Measurements from ENCODE around the gene TMA16.

Gene TMA16

DNA sequence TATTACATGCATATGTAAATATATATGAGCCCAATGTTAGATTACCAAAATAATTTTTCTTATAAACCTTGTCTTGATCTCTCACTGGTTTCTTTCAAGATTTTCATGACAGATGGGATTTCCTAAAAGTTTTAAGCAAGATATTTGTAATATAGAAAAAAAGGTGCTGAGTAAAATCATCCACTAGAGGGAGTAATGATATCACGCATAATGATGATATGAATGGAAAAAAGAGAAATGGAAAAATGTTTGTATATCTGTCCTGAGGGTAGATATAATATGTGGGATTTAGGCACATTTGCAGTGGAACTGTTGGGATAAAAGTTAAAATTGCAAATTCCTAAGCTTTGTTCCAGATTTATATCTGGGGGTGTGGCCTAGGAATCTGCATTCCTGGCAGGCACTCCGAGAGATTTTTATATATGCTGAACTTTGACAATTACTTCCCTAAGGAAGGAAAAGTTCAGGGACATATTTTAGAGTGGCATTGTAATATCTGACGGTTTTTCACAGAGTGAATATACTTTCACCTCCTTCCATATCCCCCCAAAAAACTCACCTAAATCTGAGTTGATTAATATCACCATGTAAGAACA is 60.5 kb downstream of the TMA16 start:
- Histone ChIP-seq H3K27ac (ENCODE audit: low read depth, low read length) (no peak overlapping the region), H3K4me1 (ENCODE audit: control insufficient read depth, insufficient read depth, low read length) (no peaks in the 10 kb centered on the region)

DNA sequence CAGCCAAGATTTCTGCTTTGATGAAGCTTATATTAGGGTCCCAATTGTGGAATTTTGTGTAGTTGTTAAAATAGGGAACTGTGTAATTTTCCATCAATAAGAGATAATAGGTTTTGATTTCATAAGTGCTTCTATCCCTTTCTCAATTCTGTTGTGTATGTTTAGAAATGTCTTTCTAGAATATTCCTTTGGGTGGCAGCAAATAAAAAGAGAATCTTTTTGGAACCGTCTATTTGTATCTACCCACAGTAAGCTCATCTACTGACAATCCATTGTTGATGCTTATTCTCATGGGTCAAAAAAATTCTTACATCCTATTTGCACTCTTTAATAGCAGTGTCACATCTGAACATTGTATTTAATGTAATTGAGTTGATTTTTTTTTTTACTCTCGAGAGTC is 61.7 kb downstream of the TMA16 start:
- Histone ChIP-seq H3K4me3 (ENCODE audit: low read length) (no peak overlapping the region), H3K36me3 (ENCODE audit: control insufficient read depth, insufficient read depth, low read length) (no peaks in the 10 kb centered on the region), H3K27ac (ENCODE audit: low read depth, low read length) (no peak overlapping the region), H3K4me1 (ENCODE audit: control insufficient read depth, insufficient read depth, low read length) (no peaks in the 10 kb centered on the region), H3K9ac (ENCODE audit: low read length) (no peak overlapping the region), H3K27me3 (ENCODE audit: control insufficient read depth, insufficient read depth, low read length) (no peaks in the 10 kb centered on the region)

More for the DNA sequence above, 60.5 kb downstream of the TMA16 start:
- Histone ChIP-seq H3K27me3 (ENCODE audit: control insufficient read depth, insufficient read depth, low read length) (no peaks in the 10 kb centered on the region), H3K4me3 (ENCODE audit: low read length) (no peak overlapping the region), H3K9ac (ENCODE audit: low read length) (no peak overlapping the region), H3K36me3 (ENCODE audit: control insufficient read depth, insufficient read depth, low read length) (no peaks in the 10 kb centered on the region)

DNA sequence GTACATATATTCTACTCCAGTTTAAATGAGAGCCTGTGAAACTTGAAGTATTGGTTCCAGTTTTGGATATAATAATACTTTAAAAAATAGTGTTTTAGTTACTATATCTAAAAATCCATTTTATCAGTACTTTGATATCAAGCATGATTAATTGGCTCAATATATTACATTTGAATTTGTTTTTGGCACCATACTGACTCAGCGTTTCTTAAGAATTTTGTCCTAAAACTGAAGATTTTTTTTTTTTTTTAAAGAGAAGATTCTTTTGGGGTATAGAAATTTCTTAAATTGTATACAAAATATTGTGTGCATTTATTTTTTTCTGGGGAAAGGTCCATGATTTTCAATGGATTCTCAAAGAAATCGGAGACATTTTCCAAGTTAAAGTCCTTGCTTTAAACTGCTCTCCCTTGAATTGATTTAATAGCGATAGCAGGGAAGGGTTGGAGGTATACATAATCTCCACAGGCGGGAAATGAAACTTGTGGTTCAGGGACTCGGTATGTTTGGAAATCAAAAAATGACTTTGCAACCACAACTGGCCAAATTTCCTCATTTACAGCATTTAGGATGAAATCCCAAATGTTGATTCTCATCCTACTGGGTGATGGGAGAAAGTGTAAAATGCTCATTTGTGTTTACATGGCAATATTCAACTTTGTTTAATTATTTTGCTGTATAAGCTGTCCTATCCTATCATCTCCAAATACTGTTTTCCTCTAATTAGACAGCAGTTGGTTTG is 62.3 kb downstream of the TMA16 start:
- no peak overlapping the region for H3K27ac ChIP-seq (ENCODE audit: low read depth, low read length)
- no peaks in the 10 kb centered on the region for H3K36me3 ChIP-seq (ENCODE audit: control insufficient read depth, insufficient read depth, low read length)
- no peaks in the 10 kb centered on the region for H3K4me1 ChIP-seq (ENCODE audit: control insufficient read depth, insufficient read depth, low read length)

DNA sequence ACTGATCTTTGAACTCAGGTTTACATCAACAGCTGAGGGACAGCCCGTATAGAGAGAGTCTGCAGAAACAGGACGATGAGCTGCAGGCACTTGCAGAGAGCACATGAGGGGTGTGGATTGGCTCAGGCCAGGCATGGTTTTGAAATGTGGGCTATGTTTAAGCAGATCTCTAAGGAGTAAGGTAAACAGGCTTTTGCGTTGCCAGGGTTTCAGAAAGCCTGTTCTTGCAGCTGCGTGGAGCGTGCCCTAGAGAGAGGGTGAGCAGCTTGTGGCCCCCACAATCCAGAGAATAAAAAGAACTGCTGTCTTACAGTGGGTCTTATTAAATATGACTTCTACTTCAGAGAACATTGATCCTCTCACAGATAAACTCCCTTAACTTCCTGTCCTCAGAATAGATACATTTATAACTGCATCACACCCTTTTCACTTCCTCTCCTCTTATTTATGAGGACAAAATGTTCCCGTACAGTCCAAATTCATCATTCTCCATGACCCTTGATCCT is 64.1 kb downstream of the TMA16 start:
- no peak overlapping the region for H3K27ac ChIP-seq (ENCODE audit: low read depth, low read length)
- no peak overlapping the region for H3K9ac ChIP-seq (ENCODE audit: low read length)
- H3K27me3 ChIP-seq (ENCODE audit: control insufficient read depth, insufficient read depth, low read length): no peaks in the 10 kb centered on the region
- H3K4me1 ChIP-seq (ENCODE audit: control insufficient read depth, insufficient read depth, low read length): no peaks in the 10 kb centered on the region
- no peaks in the 10 kb centered on the region for H3K36me3 ChIP-seq (ENCODE audit: control insufficient read depth, insufficient read depth, low read length)
- no peak overlapping the region for H3K4me3 ChIP-seq (ENCODE audit: low read length)

More for the DNA sequence above, 62.3 kb downstream of the TMA16 start:
- H3K9ac ChIP-seq (ENCODE audit: low read length): no peak overlapping the region
- H3K4me3 ChIP-seq (ENCODE audit: low read length): no peak overlapping the region
- H3K27me3 ChIP-seq (ENCODE audit: control insufficient read depth, insufficient read depth, low read length): no peaks in the 10 kb centered on the region

DNA sequence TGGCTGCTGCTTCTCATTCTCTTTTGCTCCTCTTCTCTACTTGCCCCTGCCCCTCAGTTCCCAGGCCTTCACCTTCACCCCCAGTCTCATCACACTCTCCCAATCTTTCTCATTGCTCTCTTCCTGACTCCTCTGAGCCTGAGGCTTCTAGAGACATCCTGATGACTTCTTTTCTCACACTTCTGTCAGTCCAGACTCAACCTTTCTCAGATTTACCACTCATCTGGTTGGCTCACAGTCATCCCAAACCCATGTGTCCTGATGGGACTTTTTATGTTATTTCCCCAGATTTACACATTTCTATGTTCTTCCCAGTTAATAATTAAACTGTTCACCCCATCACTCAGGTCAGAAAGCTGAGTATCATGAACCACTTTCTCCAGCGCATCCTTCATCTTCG is 68.0 kb downstream of the TMA16 start:
- no peaks in the 10 kb centered on the region for H3K36me3 ChIP-seq (ENCODE audit: control insufficient read depth, insufficient read depth, low read length)
- no peaks in the 10 kb centered on the region for H3K27me3 ChIP-seq (ENCODE audit: control insufficient read depth, insufficient read depth, low read length)
- no peak overlapping the region for H3K27ac ChIP-seq (ENCODE audit: low read depth, low read length)
- no peak overlapping the region for H3K9ac ChIP-seq (ENCODE audit: low read length)
- H3K4me1 ChIP-seq (ENCODE audit: control insufficient read depth, insufficient read depth, low read length): no peaks in the 10 kb centered on the region
- H3K4me3 ChIP-seq (ENCODE audit: low read length): no peak overlapping the region

DNA sequence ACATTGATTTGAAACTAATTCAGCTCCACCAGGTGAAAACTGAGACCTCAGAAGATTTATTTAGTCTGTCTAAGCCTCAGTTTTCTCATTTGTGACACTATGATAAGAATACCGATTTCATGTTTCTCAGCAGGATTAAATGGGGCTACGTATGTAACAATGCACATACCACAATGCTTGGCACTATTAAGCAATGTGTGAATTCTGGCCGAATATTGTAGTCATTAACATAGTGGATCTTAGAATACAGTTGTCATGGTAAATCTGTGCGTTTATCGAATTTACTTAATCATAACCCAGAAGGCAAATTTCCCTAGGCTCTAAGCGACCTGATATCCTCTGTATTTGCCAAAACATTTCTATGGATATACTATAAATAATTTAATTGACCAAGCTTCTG is 69.1 kb downstream of the TMA16 start:
- Histone ChIP-seq H3K36me3 (ENCODE audit: control insufficient read depth, insufficient read depth, low read length) (no peaks in the 10 kb centered on the region), H3K27ac (ENCODE audit: low read depth, low read length) (no peak overlapping the region), H3K27me3 (ENCODE audit: control insufficient read depth, insufficient read depth, low read length) (no peaks in the 10 kb centered on the region), H3K4me3 (ENCODE audit: low read length) (no peak overlapping the region), H3K4me1 (ENCODE audit: control insufficient read depth, insufficient read depth, low read length) (no peaks in the 10 kb centered on the region), H3K9ac (ENCODE audit: low read length) (no peak overlapping the region)

DNA sequence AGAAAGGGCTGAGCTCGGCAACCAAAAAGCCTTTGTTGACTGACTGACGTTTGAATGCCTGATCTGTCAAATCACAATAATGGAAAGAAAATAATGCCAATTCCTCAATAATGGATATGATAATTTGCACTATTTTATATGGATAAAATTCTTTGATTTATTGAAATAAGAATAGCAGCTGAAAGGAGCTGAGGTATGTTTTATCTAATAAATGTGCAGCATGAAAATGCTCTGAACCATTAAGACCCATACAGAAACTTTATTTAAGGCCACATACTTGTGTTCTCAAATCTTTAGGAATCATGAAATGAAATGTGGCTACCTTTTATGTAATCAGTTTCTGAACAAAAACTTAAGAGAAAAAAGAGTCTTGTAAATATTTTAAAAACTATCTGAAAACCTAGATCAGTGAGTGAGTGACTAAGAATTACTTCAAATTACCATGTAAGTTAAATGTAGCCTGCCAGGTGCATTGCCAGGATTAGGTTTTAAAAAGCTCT is 69.8 kb downstream of the TMA16 start:
- Histone ChIP-seq H3K4me1 (ENCODE audit: control insufficient read depth, insufficient read depth, low read length) (no peaks in the 10 kb centered on the region), H3K36me3 (ENCODE audit: control insufficient read depth, insufficient read depth, low read length) (no peaks in the 10 kb centered on the region), H3K4me3 (ENCODE audit: low read length) (no peak overlapping the region), H3K27ac (ENCODE audit: low read depth, low read length) (no peak overlapping the region), H3K27me3 (ENCODE audit: control insufficient read depth, insufficient read depth, low read length) (no peaks in the 10 kb centered on the region), H3K9ac (ENCODE audit: low read length) (no peak overlapping the region)

DNA sequence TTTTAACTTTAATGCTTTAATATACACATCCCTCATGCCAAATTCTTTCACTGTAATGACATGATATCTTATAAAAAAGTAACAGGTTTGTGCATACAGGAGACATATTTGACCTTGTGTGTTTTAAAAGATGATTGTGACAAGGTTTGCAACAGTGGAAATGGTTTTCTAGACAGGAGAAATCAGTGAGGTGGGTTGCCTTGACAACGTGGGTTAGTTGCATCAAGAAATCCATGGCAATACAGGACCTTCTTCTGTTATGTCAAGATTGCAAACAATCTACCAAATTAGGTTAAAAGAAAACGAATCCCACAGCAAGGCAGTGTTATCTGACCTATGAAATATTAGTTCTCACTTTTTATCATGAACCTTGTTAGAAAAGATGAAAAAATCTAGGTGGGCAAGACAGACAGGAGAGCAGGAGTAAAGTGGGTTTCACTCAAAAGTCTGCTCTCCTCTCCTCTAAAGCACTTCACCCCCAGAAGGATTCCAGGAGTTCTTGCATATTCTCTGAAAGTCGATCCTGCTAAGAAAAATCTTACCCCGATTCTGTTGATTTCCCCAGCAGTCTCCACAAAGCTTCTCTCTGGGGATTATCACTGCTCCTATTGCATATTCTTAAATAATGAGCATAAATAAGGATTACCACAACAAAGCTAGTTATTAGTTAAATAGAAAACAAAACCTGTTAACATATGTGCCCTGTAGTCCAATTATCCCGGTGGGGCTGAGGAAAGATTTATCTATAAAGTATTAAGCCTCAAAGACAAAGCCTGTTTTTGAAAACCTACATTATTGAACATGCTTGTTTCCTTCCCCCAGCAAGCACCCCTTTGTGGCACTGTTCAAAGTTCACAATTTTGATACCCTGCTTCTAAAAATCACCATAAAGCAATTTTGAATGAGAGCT is 71.0 kb downstream of the TMA16 start:
- Histone ChIP-seq H3K4me3 (ENCODE audit: low read length) (no peak overlapping the region), H3K27ac (ENCODE audit: low read depth, low read length) (no peak overlapping the region), H3K9ac (ENCODE audit: low read length) (no peak overlapping the region), H3K36me3 (ENCODE audit: control insufficient read depth, insufficient read depth, low read length) (no peaks in the 10 kb centered on the region), H3K4me1 (ENCODE audit: control insufficient read depth, insufficient read depth, low read length) (no peaks in the 10 kb centered on the region), H3K27me3 (ENCODE audit: control insufficient read depth, insufficient read depth, low read length) (no peaks in the 10 kb centered on the region)

DNA sequence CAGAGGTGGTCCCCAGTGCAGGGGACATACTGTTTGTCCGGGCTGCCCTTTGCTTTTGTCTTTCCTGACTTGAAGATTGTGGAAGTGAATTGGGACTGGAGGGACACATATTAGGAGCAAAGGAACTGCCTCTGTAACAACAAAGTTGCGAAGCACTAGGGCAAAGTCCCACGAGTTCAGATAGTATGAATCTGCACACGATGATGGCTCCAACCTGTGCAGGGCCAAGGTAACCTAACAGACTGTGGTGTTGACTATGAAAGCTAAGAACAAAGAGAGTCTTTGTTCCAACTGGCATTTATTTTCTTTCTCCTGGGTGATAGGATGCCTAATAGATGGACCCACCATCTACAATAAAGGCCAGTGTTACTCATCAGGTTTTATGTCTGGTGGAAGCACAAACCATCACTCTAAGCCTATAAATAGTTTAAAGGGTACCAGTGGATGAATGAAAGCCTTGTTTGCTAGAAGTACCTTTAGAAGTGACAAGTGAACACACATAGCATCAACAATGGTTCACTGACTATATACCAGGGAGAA is 71.8 kb downstream of the TMA16 start:
- Histone ChIP-seq H3K9ac (ENCODE audit: low read length) (no peak overlapping the region), H3K27me3 (ENCODE audit: control insufficient read depth, insufficient read depth, low read length) (no peaks in the 10 kb centered on the region), H3K36me3 (ENCODE audit: control insufficient read depth, insufficient read depth, low read length) (no peaks in the 10 kb centered on the region), H3K4me1 (ENCODE audit: control insufficient read depth, insufficient read depth, low read length) (no peaks in the 10 kb centered on the region), H3K27ac (ENCODE audit: low read depth, low read length) (no peak overlapping the region), H3K4me3 (ENCODE audit: low read length) (no peak overlapping the region)

DNA sequence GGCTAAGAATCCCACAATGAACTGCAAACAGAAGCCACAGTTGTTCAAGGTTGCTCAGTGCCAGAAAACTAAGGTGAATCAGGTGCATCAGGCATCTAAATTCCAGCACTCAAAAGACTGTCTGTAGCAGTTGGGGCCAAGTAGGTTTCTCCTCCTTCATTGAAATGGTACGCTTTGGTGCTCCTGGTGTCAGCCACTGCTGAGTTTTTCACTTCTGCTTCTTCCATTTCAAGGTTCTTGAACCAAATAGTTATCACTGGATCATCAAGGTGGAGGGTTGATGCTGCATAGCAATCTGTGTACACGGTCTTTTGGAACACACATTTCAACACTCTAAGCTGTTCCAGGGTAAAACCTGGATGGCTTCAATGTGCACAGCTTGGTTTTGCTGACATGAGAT is 74.4 kb downstream of the TMA16 start:
- Histone ChIP-seq H3K27me3 (ENCODE audit: control insufficient read depth, insufficient read depth, low read length) (no peaks in the 10 kb centered on the region), H3K4me3 (ENCODE audit: low read length) (no peak overlapping the region), H3K27ac (ENCODE audit: low read depth, low read length) (no peak overlapping the region), H3K36me3 (ENCODE audit: control insufficient read depth, insufficient read depth, low read length) (no peaks in the 10 kb centered on the region), H3K9ac (ENCODE audit: low read length) (no peak overlapping the region), H3K4me1 (ENCODE audit: control insufficient read depth, insufficient read depth, low read length) (no peaks in the 10 kb centered on the region)

Measured in rectal smooth muscle tissue (tissue), 1 donor.